Prostate gland (tissue), 2 donors: ENCODE data around the gene SHROOM3.

Experiments used
- CTCF ChIP-seq, 4 experiments: fragments of 200-600 bp in 2 of 4; fragments of 450-650 bp in 2 of 4; sonication (generic) in 2 of 4; IDR thresholded peaks; 1 replicate in 3 of 4; 2 replicates in 1 of 4; pipeline ENCODE4 v1.5.1; 2016 to 2019; ENCODE audit warnings: antibody characterized with exemption in 4 of 4, mild to moderate bottlenecking in 2 of 4, moderate library complexity in 2 of 4
- POLR2A ChIP-seq: fragments of 450-650 bp; IDR thresholded peaks from one replicate; pipeline ENCODE4 v1.6.1; 2016; ENCODE audit warnings: antibody characterized with exemption, mild to moderate bottlenecking

GRCh38 chr4:76420762-76421581 is 14.1 kb upstream of the SHROOM3 start, which contains the start of gene CCDC158:
- TF ChIP-seq CTCF (IDR thresholded peaks at IDR 0.05), result no peak
- TF ChIP-seq POLR2A, result no peak
